Activated CD4-positive, alpha-beta T cell treated with anti-CD3 and anti-CD28 coated beads, Interleukin-2, amount 10 ng/mL, durations not matched to agents 7 days and 5 days (primary cell): ENCODE data around the gene FAM53A. TPM values are rescaled to one million over a fixed set of nuclear protein-coding genes. Genes with fewer than 3 reads are reported as not detected.

Experiments
- CTCF ChIA-PET: fragments of 350-600 bp; sonication (Branson Sonifier 250); formaldehyde crosslinking; loops from one replicate; lab custom pipeline; 2021; ENCODE audit warnings: antibody characterized with exemption; lab: Charles Lee
- POLR2A ChIA-PET: fragments of 350-600 bp; sonication (Branson Sonifier 250); formaldehyde crosslinking; loops from one replicate; lab custom pipeline; 2021; ENCODE audit warnings: antibody characterized with exemption; lab: Charles Lee
- DNase-seq: peaks from one replicate; pipeline ENCODE4 v3.0.0-alpha.2; 2020
- H3K27ac Mint-ChIP-seq: one replicate; pipeline ENCODE4 v1.8.0; 2021; ENCODE audit warnings: mild to moderate bottlenecking, moderate library complexity, mixed read lengths
- H3K27me3 Mint-ChIP-seq: one replicate; pipeline ENCODE4 v1.8.0; 2021; ENCODE audit warnings: mixed read lengths
- H3K36me3 Mint-ChIP-seq: one replicate; pipeline ENCODE4 v1.8.0; 2021; ENCODE audit warnings: low read depth, mixed read lengths
- H3K4me1 Mint-ChIP-seq: one replicate; pipeline ENCODE4 v1.8.0; 2021; ENCODE audit warnings: mixed read lengths
- H3K4me3 Mint-ChIP-seq: one replicate; pipeline ENCODE4 v1.8.0; 2021; ENCODE audit warnings: mild to moderate bottlenecking, moderate library complexity, mixed read lengths
- H3K9me3 Mint-ChIP-seq: one replicate; pipeline ENCODE4 v1.8.0; 2021; ENCODE audit warnings: mixed read lengths
- total RNA-seq, 2 experiments: library from RNA; stranded (reverse); gene quantifications; one replicate each; pipeline ENCODE4 v1.2.3, GENCODE V29; 2021

The FAM53A gene
- total RNA-seq, result 1 to 10 TPM in 1 of 2 experiments, under 1 TPM in 1; 0.99 to 1.6 TPM

DNA sequence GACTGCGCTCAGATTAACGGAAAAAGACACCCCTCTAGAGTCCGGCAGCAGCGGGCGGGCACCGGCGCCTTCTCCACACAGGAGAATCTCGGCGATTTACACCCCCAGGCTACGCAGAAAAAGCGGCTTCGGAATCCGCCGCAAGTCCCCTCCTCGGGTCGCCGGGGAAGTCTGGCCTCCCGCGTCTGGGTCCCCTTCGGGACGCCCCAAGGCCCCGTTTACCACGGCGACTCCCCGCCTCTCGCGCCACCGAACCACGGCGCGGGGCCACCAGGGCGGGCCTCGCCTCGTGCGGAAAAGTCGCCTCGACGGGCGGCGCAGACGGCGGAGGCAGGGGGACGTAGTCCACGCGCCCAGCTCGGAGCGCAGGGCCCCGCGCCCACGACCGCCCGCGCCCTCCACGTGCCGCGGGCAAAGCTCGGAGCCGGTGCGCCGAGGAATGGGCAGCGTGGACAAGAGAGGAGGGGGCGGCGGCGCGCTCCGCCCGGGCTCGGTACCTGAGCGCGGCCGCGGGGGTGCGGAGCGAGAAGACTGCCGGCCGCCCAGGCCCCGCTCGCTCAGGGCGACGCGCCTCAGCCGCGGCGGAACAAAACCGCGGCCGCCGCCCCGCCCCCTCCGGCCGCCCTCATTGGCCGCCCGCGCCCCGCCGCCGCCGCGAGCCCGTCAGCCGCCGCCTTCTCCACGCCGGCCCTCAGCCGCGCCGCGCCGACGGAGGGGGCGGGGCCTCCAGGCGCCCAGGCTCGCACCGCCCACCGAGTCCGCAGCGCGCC, at the start of gene FAM53A:
Gene FAM53A (minus strand): TSS at position 578 of the 770 bp plus-strand sequence. CDS start 15,572 bp downstream, outside the sequence.
- Mint-ChIP-seq H3K27me3 (peaks cover 5% of the 10 kb centered on the region), H3K4me3 (peak within 1 kb of the TSS; percentile 75), H3K27ac (peak within 1 kb of the TSS; percentile 80), H3K9me3 (no peaks in the 10 kb centered on the region), H3K4me1 (peaks cover 12% of the 10 kb centered on the region), H3K36me3 (no peaks in the 10 kb centered on the region)
- no peak for DNase-seq
- CTCF ChIA-PET, result interaction anchor here (0.7 kb wide), 1 partner anchor 177 kb away, joined by 3 read pairs; no protein-coding TSS in a partner anchor
- POLR2A ChIA-PET, result no interaction called here

DNA sequence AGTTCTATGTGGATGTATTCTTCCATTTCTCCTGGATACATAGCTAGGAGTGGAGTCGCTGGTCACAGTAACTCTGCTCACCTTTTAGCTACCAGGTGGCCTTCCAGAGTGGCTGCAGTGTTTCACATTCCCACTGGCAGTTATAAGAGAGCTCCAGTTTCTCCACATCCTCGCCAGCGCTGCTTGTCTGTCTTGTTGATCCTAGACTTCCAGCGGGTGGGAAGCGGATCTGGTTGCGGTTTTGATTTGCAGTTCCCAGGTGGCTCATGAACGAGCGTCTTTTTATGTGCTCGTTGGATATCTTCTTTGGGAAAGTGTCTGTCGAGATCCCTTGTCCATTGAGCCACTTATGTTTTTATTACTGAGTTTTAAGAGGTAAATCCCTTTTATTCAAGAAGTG, 48.8 kb upstream of the FAM53A start:
- H3K36me3 Mint-ChIP-seq, result peaks cover 84% of the 10 kb centered on the region
- H3K4me1 Mint-ChIP-seq, result peaks cover 22% of the 10 kb centered on the region
- no peaks in the 10 kb centered on the region for H3K27me3 Mint-ChIP-seq
- no peaks in the 10 kb centered on the region for H3K9me3 Mint-ChIP-seq
- ChIA-PET CTCF (interaction anchor here (0.6 to 2.4 kb wide), 3 partner anchors 39 to 440 kb away, joined by 3 to 6 read pairs (median 4); no protein-coding TSS in a partner anchor), POLR2A (no interaction called here)
- no peak overlapping the region for H3K4me3 Mint-ChIP-seq
- H3K27ac Mint-ChIP-seq, result no peak overlapping the region
- DNase-seq, result no peak

DNA sequence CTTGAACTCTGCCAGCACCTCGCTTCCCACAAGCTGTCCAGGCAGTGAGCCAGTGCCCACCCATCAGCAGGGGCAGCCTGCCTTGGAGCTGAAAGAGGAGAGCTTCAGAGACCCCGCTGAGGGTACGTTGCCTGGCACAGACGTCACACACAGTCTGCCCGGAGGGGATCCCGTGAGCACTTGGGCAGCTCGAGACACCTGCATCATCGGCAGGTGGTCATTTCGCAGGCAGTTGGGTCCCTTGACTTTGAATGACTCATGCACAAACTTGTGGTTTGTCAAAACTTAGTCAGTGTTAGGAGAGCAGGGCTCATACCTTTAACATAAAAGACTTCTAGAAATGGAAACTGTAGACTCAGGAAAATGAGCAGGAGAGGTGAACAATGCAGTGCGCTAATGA, 47.1 kb upstream of the FAM53A start:
- no peaks in the 10 kb centered on the region for H3K27me3 Mint-ChIP-seq
- H3K27ac Mint-ChIP-seq, result peak overlapping the region; percentile 2
- CTCF ChIA-PET, result interaction anchor here (1.5 to 9.1 kb wide), 4 partner anchors 13 to 37 kb away, joined by 3 to 94 read pairs (median 8); no protein-coding TSS in a partner anchor
- H3K36me3 Mint-ChIP-seq, result peaks cover 84% of the 10 kb centered on the region
- peaks cover 39% of the 10 kb centered on the region for H3K4me1 Mint-ChIP-seq
- no peaks in the 10 kb centered on the region for H3K9me3 Mint-ChIP-seq
- no peak for DNase-seq
- POLR2A ChIA-PET, result interaction anchor here (0.5 kb wide), 1 partner anchor 38 kb away, joined by 3 read pairs; no protein-coding TSS in a partner anchor
- H3K4me3 Mint-ChIP-seq, result no peak overlapping the region

GRCh38 chr4:1730532-1731135, 46.5 kb upstream of the FAM53A start:
- H3K4me3 Mint-ChIP-seq, result no peak overlapping the region
- DNase-seq, result no peak
- peaks cover 84% of the 10 kb centered on the region for H3K36me3 Mint-ChIP-seq
- no peaks in the 10 kb centered on the region for H3K9me3 Mint-ChIP-seq
- CTCF ChIA-PET, result interaction anchor here (1.3 to 9.1 kb wide), 5 partner anchors 14 to 37 kb away, joined by 3 to 94 read pairs (median 7); partner anchors contain the start of gene SLBP
- POLR2A ChIA-PET, result interaction anchor here (0.5 kb wide), 1 partner anchor 38 kb away, joined by 3 read pairs; no protein-coding TSS in a partner anchor
- H3K4me1 Mint-ChIP-seq, result peaks cover 42% of the 10 kb centered on the region
- H3K27ac Mint-ChIP-seq, result peak overlapping the region; percentile 2
- H3K27me3 Mint-ChIP-seq, result no peaks in the 10 kb centered on the region

- Mint-ChIP-seq H3K4me1 (peaks cover 59% of the 10 kb centered on the region), H3K9me3 (no peaks in the 10 kb centered on the region), H3K27ac (no peak overlapping the region), H3K36me3 (peaks cover 81% of the 10 kb centered on the region), H3K27me3 (no peaks in the 10 kb centered on the region), H3K4me3 (no peak overlapping the region)
- CTCF ChIA-PET, result interaction anchor here (1.2 to 9.1 kb wide), 2 partner anchors 17 to 34 kb away, joined by 3 to 94 read pairs; no protein-coding TSS in a partner anchor
- no peak for DNase-seq
- POLR2A ChIA-PET, result no interaction called here
Measured at GRCh38 chr4:1728061-1728980, 44.2 kb upstream of the FAM53A start.

DNA sequence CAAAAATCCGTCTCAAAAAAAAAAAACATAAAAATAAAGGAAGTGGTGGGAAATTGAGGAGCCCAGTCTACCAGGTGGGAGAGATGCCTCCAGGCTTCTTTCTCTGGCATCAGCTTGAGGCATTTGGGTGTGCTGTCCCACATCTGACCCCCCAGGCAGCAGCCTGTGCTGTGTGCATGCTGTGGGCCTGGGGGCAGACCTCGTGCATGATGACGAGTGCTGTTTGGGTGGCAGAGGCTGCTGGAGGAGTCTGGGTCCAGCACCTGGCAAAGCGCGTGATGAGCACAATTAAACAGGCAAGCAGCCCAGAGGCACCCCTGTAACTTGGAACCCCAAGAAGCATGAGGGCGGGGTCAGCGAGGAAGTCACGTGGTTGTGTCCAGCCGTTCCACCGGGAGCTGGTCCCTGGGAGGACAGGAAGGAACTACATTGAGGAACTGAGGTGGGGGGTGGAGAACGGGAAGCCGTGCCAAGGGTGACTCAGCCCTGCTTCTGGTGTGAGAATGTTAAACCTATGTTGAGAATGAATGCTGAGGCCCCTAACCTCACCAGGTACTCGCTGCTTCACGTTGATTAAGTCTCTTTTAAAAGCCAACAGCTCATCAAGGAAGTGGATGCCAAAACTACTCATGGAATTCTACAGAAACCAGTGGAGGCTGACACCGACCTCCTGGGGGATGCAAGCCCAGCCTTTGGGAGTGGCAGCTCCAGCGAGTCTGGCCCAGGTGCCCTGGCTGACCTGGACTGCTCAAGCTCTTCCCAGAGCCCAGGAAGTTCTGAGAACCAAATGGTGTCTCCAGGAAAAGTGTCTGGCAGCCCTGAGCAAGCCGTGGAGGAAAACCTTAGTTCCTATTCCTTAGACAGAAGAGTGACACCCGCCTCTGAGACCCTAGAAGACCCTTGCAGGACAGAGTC, 43.3 kb upstream of the FAM53A start:
- no peak for DNase-seq
- ChIA-PET POLR2A (no interaction called here), CTCF (interaction anchor here (1.0 to 9.1 kb wide), 4 partner anchors 9 to 33 kb away, joined by 3 to 94 read pairs (median 4); no protein-coding TSS in a partner anchor)
- no peaks in the 10 kb centered on the region for H3K27me3 Mint-ChIP-seq
- H3K4me3 Mint-ChIP-seq, result no peak overlapping the region
- peaks cover 68% of the 10 kb centered on the region for H3K4me1 Mint-ChIP-seq
- H3K27ac Mint-ChIP-seq, result peak overlapping the region; percentile 73
- peaks cover 81% of the 10 kb centered on the region for H3K36me3 Mint-ChIP-seq
- no peaks in the 10 kb centered on the region for H3K9me3 Mint-ChIP-seq

DNA sequence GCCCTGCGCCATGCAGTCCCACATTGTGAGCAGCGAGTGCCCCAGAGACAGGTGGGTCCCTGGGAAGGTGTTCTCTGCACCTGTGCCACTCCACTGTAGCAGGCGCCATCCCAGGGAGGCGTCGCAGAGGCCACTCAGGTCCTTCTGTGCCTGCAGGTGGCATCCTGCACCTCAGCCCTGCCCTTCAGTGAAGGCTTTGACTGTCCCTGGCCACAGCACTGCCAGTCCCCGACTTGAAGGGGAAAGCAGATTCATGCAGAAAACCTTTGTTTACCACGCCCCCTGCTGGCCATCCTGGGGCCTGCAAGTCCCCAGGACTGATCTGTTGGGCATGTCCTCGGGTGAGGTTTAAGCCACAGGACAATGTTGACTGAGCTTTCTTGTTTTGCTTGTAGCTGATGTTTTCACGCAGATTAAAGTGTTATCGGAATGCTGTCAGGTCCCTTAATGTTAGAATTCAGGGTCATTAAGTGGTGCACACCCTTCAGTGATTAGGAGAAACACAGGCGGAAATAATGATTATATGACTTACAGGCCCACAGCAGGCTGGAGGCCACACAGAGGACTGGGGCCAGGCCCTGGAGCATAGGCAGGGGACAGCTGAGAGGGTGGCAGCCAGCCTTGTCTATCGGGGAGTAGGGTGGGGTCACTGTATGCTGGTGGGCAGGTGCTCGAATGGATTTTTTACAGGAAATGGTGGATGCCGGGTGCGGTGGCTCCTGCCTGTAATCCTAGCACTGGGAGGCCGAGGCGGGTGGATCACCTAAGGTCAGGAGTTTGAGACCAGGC, 42.2 kb upstream of the FAM53A start:
- no peaks in the 10 kb centered on the region for H3K9me3 Mint-ChIP-seq
- peaks cover 81% of the 10 kb centered on the region for H3K36me3 Mint-ChIP-seq
- peak overlapping the region; percentile 73 for H3K27ac Mint-ChIP-seq
- POLR2A ChIA-PET, result interaction anchor here (0.6 kb wide), 1 partner anchor 713 kb away, joined by 3 read pairs; no protein-coding TSS in a partner anchor
- DNase-seq, result peak; percentile 93
- no peaks in the 10 kb centered on the region for H3K27me3 Mint-ChIP-seq
- H3K4me3 Mint-ChIP-seq, result peak overlapping the region; percentile 19
- peaks cover 71% of the 10 kb centered on the region for H3K4me1 Mint-ChIP-seq
- CTCF ChIA-PET, result interaction anchor here (0.5 to 9.1 kb wide), 10 partner anchors 8 to 536 kb away, joined by 3 to 94 read pairs (median 3); no protein-coding TSS in a partner anchor

GRCh38 chr4:1725521-1725920, 41.4 kb upstream of the FAM53A start:
- Mint-ChIP-seq H3K4me1 (peaks cover 66% of the 10 kb centered on the region), H3K27ac (peak overlapping the region; percentile 98), H3K27me3 (no peaks in the 10 kb centered on the region), H3K4me3 (no peak overlapping the region), H3K36me3 (peaks cover 73% of the 10 kb centered on the region), H3K9me3 (no peaks in the 10 kb centered on the region)
- ChIA-PET POLR2A (no interaction called here), CTCF (interaction anchor here (0.8 to 9.1 kb wide), 4 partner anchors 12 to 32 kb away, joined by 3 to 94 read pairs (median 3); no protein-coding TSS in a partner anchor)
- no peak for DNase-seq

GRCh38 chr4:1723131-1723801, 39.2 kb upstream of the FAM53A start:
- H3K27ac Mint-ChIP-seq, result peak overlapping the region; percentile 98
- H3K36me3 Mint-ChIP-seq, result peaks cover 61% of the 10 kb centered on the region
- CTCF ChIA-PET, result interaction anchor here (0.6 to 9.1 kb wide), 6 partner anchors 13 to 428 kb away, joined by 3 to 94 read pairs (median 4); no protein-coding TSS in a partner anchor
- no peaks in the 10 kb centered on the region for H3K9me3 Mint-ChIP-seq
- peak; percentile 51 for DNase-seq
- POLR2A ChIA-PET, result interaction anchor here (1.5 kb wide), 1 partner anchor 11 kb away, joined by 3 read pairs; the partner anchor contains the start of gene SLBP
- peaks cover 66% of the 10 kb centered on the region for H3K4me1 Mint-ChIP-seq
- H3K4me3 Mint-ChIP-seq, result peak overlapping the region; percentile 97
- no peaks in the 10 kb centered on the region for H3K27me3 Mint-ChIP-seq

- CTCF ChIA-PET, result interaction anchor here (1.3 to 9.1 kb wide), 4 partner anchors 13 to 88 kb away, joined by 3 to 94 read pairs (median 5); no protein-coding TSS in a partner anchor
- H3K36me3 Mint-ChIP-seq, result peaks cover 55% of the 10 kb centered on the region
- no peak for DNase-seq
- no peaks in the 10 kb centered on the region for H3K27me3 Mint-ChIP-seq
- H3K4me3 Mint-ChIP-seq, result peak overlapping the region; percentile 97
- POLR2A ChIA-PET, result interaction anchor here (1.5 kb wide), 1 partner anchor 10 kb away, joined by 3 read pairs; the partner anchor contains the start of gene SLBP
- no peaks in the 10 kb centered on the region for H3K9me3 Mint-ChIP-seq
- peak overlapping the region; percentile 98 for H3K27ac Mint-ChIP-seq
- H3K4me1 Mint-ChIP-seq, result peaks cover 65% of the 10 kb centered on the region
Measured at GRCh38 chr4:1722551-1723118, 38.5 kb upstream of the FAM53A start.
